ENCODE results near the gene PRKAG3.
"Not testable (repeated sequence)": the region's sequence is repeated elsewhere in the genome, so short reads cannot be mapped to it uniquely, and the experiment has no call there.

DNA sequence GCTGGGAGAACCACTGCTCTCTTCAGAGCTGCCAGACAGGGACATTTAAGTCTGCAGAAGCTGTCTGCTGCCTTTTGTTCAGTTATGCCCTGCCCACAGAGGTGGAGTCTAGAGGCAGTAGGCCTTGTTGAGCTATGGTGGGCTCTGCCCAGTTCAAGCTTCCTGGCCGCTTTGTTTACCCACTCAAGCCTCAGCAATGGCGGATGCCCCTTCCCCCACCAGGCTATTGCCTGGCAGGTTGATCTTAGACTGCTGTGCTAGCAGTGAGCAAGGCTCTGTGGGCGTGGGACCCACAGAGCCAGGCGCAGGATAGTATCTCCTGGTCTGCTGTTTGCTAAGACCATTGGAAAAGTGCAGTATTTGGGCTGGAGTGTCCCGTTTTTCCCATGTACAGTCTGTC lies 58.8 kb downstream of the PRKAG3 start:
- TF ChIP-seq, protein P1, sequence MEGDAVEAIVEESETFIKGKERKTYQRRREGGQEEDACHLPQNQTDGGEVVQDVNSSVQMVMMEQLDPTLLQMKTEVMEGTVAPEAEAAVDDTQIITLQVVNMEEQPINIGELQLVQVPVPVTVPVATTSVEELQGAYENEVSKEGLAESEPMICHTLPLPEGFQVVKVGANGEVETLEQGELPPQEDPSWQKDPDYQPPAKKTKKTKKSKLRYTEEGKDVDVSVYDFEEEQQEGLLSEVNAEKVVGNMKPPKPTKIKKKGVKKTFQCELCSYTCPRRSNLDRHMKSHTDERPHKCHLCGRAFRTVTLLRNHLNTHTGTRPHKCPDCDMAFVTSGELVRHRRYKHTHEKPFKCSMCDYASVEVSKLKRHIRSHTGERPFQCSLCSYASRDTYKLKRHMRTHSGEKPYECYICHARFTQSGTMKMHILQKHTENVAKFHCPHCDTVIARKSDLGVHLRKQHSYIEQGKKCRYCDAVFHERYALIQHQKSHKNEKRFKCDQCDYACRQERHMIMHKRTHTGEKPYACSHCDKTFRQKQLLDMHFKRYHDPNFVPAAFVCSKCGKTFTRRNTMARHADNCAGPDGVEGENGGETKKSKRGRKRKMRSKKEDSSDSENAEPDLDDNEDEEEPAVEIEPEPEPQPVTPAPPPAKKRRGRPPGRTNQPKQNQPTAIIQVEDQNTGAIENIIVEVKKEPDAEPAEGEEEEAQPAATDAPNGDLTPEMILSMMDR (IDR thresholded peaks at IDR 0.05) = not testable (repeated sequence)
- TF ChIP-seq POLR2A (IDR thresholded peaks at IDR 0.05) = not testable (repeated sequence)
